SH-SY5Y (cell line): ENCODE data around the gene CGNL1.

ENCODE experiments used
- GATA2 ChIP-seq: IDR thresholded peaks from 2 replicates; pipeline ENCODE4 v1.6.1; 2011; ENCODE audit warnings: mild to moderate bottlenecking, low read depth, low read length
- GATA3 ChIP-seq: IDR thresholded peaks from 2 replicates; pipeline ENCODE4 v1.6.1; 2011; ENCODE audit warnings: low read depth, mild to moderate bottlenecking, low read length, moderate library complexity

DNA sequence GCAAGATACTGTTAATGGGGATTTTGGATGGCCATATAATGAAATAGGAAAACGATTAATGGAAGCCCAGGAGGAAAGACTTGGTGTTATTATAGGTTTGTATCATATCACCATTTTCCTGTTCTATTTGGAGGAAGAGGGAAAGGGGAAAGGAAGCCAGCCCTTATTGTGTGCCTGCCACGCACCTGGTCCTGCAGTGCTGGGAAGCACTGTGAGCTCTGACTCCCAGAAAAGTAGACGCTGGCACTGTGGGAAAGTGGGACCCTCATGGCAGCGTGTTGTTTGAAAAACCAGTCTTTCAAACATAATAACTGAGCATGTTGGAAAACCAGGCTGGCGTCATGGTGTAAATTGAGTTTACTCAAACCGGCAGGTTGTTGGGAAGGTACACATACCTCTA, 22.0 kb downstream of the CGNL1 start:
- TF ChIP-seq GATA2 (no peak), GATA3 (no peak)
